Spinal cord (tissue), 10 donors: ENCODE measurements around the gene MYOM1. TPM values are rescaled to one million over a fixed set of nuclear protein-coding genes. Genes with fewer than 3 reads are reported as not detected.

Experiments used
- DNase-seq, 6 donors: peaks; one replicate each; pipeline versions ENCODE4 v3.0.0 to v3.0.0-alpha.2; 2013 to 2015; ENCODE audit warnings: low spot score in 6 of 6, low read depth in 4 of 6
- H3K27ac ChIP-seq: one replicate; pipeline ENCODE4 v1.5.1; 2013; ENCODE audit warnings: low read depth, low read length, control low read depth
- H3K27me3 ChIP-seq: one replicate; pipeline ENCODE4 v1.6.1; 2013; ENCODE audit warnings: low read length; ENCODE audit not compliant: control insufficient read depth, insufficient read depth
- H3K36me3 ChIP-seq: one replicate; pipeline ENCODE4 v1.6.1; 2013; ENCODE audit warnings: low read length; ENCODE audit not compliant: control insufficient read depth, insufficient read depth
- H3K4me1 ChIP-seq: one replicate; pipeline ENCODE4 v1.6.1; 2013; ENCODE audit warnings: low read length; ENCODE audit not compliant: control insufficient read depth, insufficient read depth
- H3K4me3 ChIP-seq: one replicate; pipeline ENCODE4 v1.5.1; 2013; ENCODE audit warnings: low read depth, low read length, control low read depth
- H3K9me3 ChIP-seq: one replicate; pipeline ENCODE4 v1.6.1; 2013; ENCODE audit warnings: low read length; ENCODE audit not compliant: control insufficient read depth, insufficient read depth
- WGBS: methylation state at CpG from one replicate; pipeline ENCODE4 v1.1.5; 2013; ENCODE audit warnings: missing lambda C conversion rate; ENCODE audit not compliant: insufficient coverage; 5-methylcytosine and 5-hydroxymethylcytosine counted together
- polyA plus RNA-seq, 2 donors: library from polyadenylated mRNA; unstranded; fragments of 120-200 nt; gene quantifications; one replicate each; pipeline ENCODE4 v1.2.1, GENCODE V29; 2013; ENCODE audit not compliant: insufficient read length in 2 of 2
- total RNA-seq, 2 donors: library from RNA; depleted of rRNA in 1 of 2; stranded (reverse); fragments of 120-200 nt in 1 of 2; fragments of >200 nt in 1 of 2; gene quantifications; one replicate each; pipeline versions ENCODE4 v1.2.3 to v1.2.4, GENCODE V29; 2013 to 2014
- donor health status: healthy.

Gene MYOM1
- total and polyA plus RNA-seq, 4 donors = 9.2 to 15.4 (median 9.7) TPM

DNA sequence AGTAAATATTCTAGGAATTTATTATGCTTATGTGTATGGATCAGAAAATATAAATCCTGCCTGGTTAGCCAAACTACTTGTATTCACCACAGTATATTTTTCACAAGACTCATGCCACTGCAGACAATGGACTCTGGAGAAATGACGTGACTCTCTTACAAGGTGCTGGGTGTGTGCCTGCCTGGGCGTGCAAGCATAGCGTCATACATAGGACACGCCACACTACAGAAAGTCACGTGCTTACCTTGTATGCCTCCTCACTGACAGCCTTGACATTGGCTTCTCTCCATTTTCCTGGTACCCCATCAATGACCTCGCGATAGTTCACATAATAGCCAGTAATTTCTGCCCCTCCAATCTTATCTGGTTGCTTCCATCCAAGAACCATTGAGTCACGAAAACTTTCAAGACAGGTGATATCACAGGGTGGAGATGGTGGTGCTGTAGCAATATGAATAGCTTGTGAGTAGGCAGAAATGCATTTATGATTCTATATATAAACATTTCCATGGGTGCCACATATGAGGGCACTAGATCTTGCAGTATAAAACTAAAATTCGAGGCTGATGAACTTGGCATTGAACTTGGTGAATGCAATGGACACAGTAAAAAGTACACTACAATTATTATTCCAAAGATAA lies 93.2 kb downstream of the MYOM1 start:
- H3K27ac ChIP-seq = no peak overlapping the region
- no peaks in the 10 kb centered on the region for H3K36me3 ChIP-seq
- 97% methylated on average over 6 of the region's 9 CpGs for WGBS
- no peak overlapping the region for H3K4me3 ChIP-seq
- DNase-seq = no peak
- no peaks in the 10 kb centered on the region for H3K27me3 ChIP-seq
- no peaks in the 10 kb centered on the region for H3K9me3 ChIP-seq
- no peaks in the 10 kb centered on the region for H3K4me1 ChIP-seq

GRCh38 chr18:3124822-3125221 lies 94.9 kb downstream of the MYOM1 start:
- no CpG with 5 or more reads among the region's 1 CpG for WGBS
- Histone ChIP-seq H3K36me3 (no peaks in the 10 kb centered on the region), H3K4me3 (no peak overlapping the region), H3K27me3 (no peaks in the 10 kb centered on the region), H3K4me1 (no peaks in the 10 kb centered on the region), H3K9me3 (no peaks in the 10 kb centered on the region), H3K27ac (no peak overlapping the region)
- no peak for DNase-seq

DNA sequence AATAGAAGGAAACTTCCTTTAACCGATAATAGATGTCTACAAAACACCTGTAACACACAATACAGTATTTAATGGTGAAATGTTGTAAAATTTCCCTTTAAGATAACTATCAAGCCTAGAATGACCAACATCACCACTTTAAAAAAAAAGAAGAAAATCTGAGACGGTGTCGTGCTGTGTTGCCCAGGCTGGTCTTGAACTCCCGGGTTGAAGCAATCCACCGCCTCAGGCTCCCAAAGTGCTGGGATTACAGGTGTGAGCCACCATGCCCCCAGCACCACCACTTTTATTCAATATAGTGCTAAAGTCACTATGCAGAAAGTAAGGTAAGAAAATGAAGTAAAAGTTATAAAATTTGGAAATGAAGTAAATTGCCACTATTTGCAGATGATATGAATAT lies 96.9 kb downstream of the MYOM1 start:
- Histone ChIP-seq H3K9me3 (no peaks in the 10 kb centered on the region), H3K36me3 (no peaks in the 10 kb centered on the region), H3K4me3 (no peak overlapping the region), H3K27ac (no peak overlapping the region), H3K4me1 (no peaks in the 10 kb centered on the region), H3K27me3 (no peaks in the 10 kb centered on the region)
- WGBS = no CpG with 5 or more reads among the region's 5 CpGs
- DNase-seq = no peak

DNA sequence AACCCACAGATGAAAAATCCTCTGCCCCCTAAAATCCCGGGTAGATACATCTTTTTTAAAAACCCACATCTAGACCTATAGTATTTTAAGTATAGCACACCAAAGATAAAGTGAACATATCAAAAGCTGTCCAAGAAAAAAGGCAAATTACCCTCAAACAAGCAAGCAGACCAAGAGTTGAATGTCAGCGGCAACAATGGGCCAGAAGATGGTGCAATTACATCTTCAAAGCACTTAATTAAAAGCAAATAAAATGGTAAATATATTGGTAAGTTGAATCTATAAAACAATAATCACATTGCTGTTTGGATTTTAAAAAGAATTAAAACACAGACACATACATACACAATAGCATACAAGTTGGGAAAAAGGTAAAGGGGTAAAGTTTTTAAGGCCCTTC lies 98.5 kb downstream of the MYOM1 start:
- no peak overlapping the region for H3K4me3 ChIP-seq
- H3K4me1 ChIP-seq = no peaks in the 10 kb centered on the region
- DNase-seq = no peak
- no CpG with 5 or more reads among the region's 2 CpGs for WGBS
- no peak overlapping the region for H3K27ac ChIP-seq
- H3K36me3 ChIP-seq = no peaks in the 10 kb centered on the region
- no peaks in the 10 kb centered on the region for H3K27me3 ChIP-seq
- H3K9me3 ChIP-seq = no peaks in the 10 kb centered on the region

- H3K4me1 ChIP-seq = no peaks in the 10 kb centered on the region
- H3K27me3 ChIP-seq = no peaks in the 10 kb centered on the region
- WGBS = 84% methylated on average over 8 of the region's 9 CpGs
- H3K36me3 ChIP-seq = no peaks in the 10 kb centered on the region
- no peaks in the 10 kb centered on the region for H3K9me3 ChIP-seq
- H3K4me3 ChIP-seq = no peak overlapping the region
- DNase-seq = no peak
- H3K27ac ChIP-seq = no peak overlapping the region
These were observed 99.4 kb downstream of the MYOM1 start for GRCh38 chr18:3120356-3120755.

DNA sequence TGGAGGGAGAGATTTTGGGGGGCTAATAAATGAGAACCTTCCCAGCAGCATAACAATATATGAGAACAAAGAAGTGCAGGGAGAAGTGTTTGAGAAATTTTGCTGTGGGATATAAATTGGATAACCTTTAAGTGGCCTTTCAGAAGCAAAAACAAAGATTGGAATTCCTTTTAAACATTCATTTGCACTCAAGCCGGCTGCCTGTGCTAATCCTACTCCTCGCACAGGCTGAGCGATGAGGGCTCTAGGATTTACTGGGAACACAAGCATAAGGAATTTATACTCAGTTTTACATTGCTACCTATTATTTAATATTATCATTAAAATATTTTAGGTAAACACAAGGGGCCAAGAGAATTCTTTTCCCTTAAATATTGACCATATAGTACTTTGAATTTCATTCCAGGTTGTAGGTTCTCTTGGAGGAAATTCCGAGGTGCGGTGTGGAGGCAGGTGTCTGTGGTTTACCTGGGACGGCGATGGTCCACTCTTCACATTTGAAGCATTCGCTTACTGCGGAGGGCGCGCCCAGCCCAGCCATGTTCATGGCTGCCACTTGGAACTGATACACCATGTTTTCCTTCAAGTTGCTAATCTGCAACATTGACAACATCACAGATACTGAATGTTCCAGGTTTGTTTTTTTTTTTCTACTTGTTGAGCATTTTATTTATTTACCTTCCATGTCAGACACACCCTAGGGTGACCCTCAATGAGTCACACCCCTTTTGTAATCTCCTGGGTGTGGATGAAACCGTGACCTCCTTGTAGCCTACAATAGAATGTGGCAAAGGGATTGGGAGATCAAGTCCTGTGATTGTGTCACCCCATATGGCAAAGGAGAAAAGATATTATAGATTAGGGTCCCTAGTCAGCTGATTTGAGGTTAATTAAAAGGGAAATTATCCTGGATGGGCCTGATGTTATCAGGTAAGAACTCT lies 100.1 kb downstream of the MYOM1 start:
- H3K4me3 ChIP-seq = no peak overlapping the region
- no peak overlapping the region for H3K27ac ChIP-seq
- DNase-seq = no peak
- WGBS = 91% methylated on average over 8 of the region's 12 CpGs
- no peaks in the 10 kb centered on the region for H3K4me1 ChIP-seq
- no peaks in the 10 kb centered on the region for H3K27me3 ChIP-seq
- no peaks in the 10 kb centered on the region for H3K9me3 ChIP-seq
- H3K36me3 ChIP-seq = no peaks in the 10 kb centered on the region

- 83% methylated on average over 9 of the region's 10 CpGs for WGBS
- no peak overlapping the region for H3K27ac ChIP-seq
- no peaks in the 10 kb centered on the region for H3K36me3 ChIP-seq
- no peaks in the 10 kb centered on the region for H3K27me3 ChIP-seq
- H3K9me3 ChIP-seq = no peaks in the 10 kb centered on the region
- no peak for DNase-seq
- no peaks in the 10 kb centered on the region for H3K4me1 ChIP-seq
- no peak overlapping the region for H3K4me3 ChIP-seq
These were observed 101.4 kb downstream of the MYOM1 start for GRCh38 chr18:3118195-3119010.

DNA sequence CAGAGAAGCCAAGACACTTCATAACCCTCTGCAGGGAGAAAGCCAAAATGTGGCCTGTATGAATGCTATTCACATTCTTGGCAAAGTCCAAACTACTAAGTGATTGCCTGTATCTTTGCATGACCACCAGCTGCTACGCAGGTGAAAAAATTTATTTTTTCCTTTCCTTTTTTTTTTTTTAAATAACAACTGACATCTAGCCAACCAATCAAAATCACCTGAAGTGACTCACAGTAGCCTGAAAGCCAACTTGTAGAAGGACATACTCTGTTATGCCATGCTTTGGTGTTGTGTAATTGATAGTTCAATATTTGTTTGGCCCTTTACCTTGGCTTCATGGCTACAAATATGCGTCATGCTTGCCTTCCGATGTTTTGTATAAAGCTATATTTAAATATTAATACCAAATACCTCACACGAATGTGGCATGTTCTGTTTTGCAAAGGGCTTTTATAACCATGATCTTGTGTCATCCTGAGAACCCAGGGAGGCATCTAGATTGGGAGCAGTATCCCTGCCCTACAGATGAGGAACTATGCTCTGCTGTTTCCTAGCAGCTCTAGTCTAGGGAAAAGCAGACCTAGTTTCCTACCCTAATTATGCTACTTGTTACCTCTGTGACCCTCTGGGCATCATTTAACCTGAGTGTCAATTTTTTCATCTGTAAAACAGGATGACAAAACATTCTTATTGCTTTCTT lies 102.1 kb downstream of the MYOM1 start:
- no peaks in the 10 kb centered on the region for H3K9me3 ChIP-seq
- H3K36me3 ChIP-seq = no peaks in the 10 kb centered on the region
- WGBS = 86% methylated on average over 1 of the region's 4 CpGs
- H3K27ac ChIP-seq = no peak overlapping the region
- no peaks in the 10 kb centered on the region for H3K27me3 ChIP-seq
- no peak for DNase-seq
- no peak overlapping the region for H3K4me3 ChIP-seq
- H3K4me1 ChIP-seq = no peaks in the 10 kb centered on the region

GRCh38 chr18:3115447-3116030 lies 104.2 kb downstream of the MYOM1 start:
- no CpG with 5 or more reads among the region's 7 CpGs for WGBS
- no peak overlapping the region for H3K4me3 ChIP-seq
- no peaks in the 10 kb centered on the region for H3K4me1 ChIP-seq
- no peaks in the 10 kb centered on the region for H3K36me3 ChIP-seq
- no peaks in the 10 kb centered on the region for H3K27me3 ChIP-seq
- no peaks in the 10 kb centered on the region for H3K9me3 ChIP-seq
- H3K27ac ChIP-seq = no peak overlapping the region
- no peak for DNase-seq
